Thyroid gland (tissue), 4 donors: ENCODE measurements around the gene NDP. TPM values are rescaled to one million over a fixed set of nuclear protein-coding genes. Genes with fewer than 3 reads are reported as not detected.

ENCODE experiments used
- DNase-seq, 2 donors: peaks; one replicate each; pipeline ENCODE4 v3.0.0-alpha.2; 2019
- H3K27ac ChIP-seq, 3 donors: fragments of 200-600 bp; sonication (generic); 1 replicate in 2 of 3; 2 replicates in 1 of 3; pipeline ENCODE4 v1.5.1; 2016 to 2019; ENCODE audit warnings: mild to moderate bottlenecking in 1 of 3, moderate library complexity in 1 of 3
- H3K27me3 ChIP-seq: fragments of 200-600 bp; sonication (generic); one replicate; pipeline ENCODE4 v1.5.1; 2019
- H3K36me3 ChIP-seq, 2 donors: fragments of 200-600 bp; sonication (generic); one replicate each; pipeline ENCODE4 v1.5.1; 2016 to 2019
- H3K4me1 ChIP-seq, 2 donors: fragments of 200-600 bp; sonication (generic); one replicate each; pipeline ENCODE4 v1.5.1; 2017 to 2019
- H3K4me3 ChIP-seq, 3 donors: fragments of 200-600 bp; sonication (generic); replicated peaks in 1 of 3; 1 replicate in 2 of 3; 2 replicates in 1 of 3; pipeline ENCODE4 v1.5.1; 2016; ENCODE audit warnings: mild to moderate bottlenecking in 1 of 3
- H3K9me3 ChIP-seq: fragments of 200-600 bp; sonication (generic); one replicate; pipeline ENCODE4 v1.5.1; 2017
- POLR2A ChIP-seq, 2 donors: fragments of 450-650 bp; IDR thresholded peaks; one replicate each; pipeline ENCODE4 v1.6.1; 2017; ENCODE audit warnings: antibody characterized with exemption in 2 of 2, mild to moderate bottlenecking in 2 of 2, moderate library complexity in 1 of 2
- whole genome bisulfite sequencing, 2 donors: methylation state at CpG; one replicate each; pipeline ENCODE4 v1.1.5; 2017; 5-methylcytosine and 5-hydroxymethylcytosine counted together
- intact Hi-C: fragments of 100-400 bp; cut with DNase I; formaldehyde crosslinking; loops from one replicate; pipeline ENCODE4 v1.15.1; 2023
- total RNA-seq, 4 donors: library from RNA; depleted of rRNA; stranded (reverse); fragments of >200 nt; gene quantifications; one replicate each; pipeline ENCODE4 v1.2.3, GENCODE V29; 2016
- TF ChIP-seq, protein P1 (sequence below), 6 experiments: fragments of 200-600 bp in 3 of 6; fragments of 450-650 bp in 3 of 6; sonication (generic) in 3 of 6; IDR thresholded peaks; one replicate each; pipeline ENCODE4 v1.5.1; 2016 to 2019; ENCODE audit warnings: antibody characterized with exemption in 6 of 6, mild to moderate bottlenecking in 2 of 6, inconsistent platforms in 1 of 6, moderate library complexity in 1 of 6

NDP gene
- total RNA-seq, 4 donors from 2014 or later, result 0.22 to 0.81 TPM; not detected in 2

DNA sequence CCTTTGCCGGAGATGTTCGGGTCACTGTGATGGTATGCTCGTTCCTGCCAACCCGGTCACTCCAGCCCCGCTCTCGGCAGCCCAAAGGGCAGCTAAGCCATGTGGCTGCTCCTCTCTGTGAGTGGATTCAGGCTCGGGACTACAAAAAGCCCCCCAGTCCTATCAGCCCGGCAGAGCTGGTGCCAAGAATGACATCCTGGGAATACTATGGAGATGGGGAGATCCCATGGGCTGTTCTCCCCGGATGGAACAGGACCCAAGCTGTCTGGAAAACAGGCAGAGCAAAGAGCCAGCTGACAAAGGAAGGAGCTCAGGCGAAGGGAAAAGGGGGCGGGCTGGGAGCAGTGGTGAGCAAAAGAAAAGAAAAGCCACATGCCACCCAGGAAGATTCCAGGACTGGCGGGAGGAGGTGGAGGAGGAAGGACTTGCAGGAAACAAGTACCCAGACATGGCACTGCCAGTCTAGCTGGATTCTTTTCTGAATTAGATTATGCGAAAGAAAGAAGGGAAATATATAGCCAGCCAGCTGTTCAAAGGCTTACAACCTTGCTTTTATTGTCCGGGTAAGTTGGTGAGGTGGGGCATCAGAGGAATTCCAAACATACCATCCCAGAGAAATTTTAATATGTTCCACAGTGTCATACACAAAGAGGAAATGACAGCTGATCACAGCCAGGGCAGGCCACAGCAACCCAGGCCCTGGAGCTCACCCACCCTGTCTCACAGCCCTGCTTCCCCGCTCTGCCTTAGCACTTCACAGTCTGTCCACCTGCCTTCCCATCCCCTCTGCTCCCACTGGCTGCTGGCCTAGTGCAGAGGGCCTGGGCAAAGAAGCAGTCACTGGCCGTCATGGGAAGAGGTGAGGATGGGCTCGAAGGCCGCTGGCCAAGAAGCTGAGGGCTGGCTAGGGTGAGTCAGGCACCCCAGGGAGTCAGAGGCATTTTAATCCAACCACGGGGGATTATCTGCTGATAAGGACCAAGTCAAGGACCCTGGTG is 3.4 kb downstream of the NDP start:
- H3K27me3 ChIP-seq, result no peaks in the 10 kb centered on the region
- WGBS, 2 donors, result 86 to 88% methylated on average over 7 to 16 of the region's 19 CpGs
- H3K4me3 ChIP-seq, result no peak overlapping the region
- TF ChIP-seq POLR2A (IDR thresholded peaks at IDR 0.05), result no peak
- TF ChIP-seq, protein P1, sequence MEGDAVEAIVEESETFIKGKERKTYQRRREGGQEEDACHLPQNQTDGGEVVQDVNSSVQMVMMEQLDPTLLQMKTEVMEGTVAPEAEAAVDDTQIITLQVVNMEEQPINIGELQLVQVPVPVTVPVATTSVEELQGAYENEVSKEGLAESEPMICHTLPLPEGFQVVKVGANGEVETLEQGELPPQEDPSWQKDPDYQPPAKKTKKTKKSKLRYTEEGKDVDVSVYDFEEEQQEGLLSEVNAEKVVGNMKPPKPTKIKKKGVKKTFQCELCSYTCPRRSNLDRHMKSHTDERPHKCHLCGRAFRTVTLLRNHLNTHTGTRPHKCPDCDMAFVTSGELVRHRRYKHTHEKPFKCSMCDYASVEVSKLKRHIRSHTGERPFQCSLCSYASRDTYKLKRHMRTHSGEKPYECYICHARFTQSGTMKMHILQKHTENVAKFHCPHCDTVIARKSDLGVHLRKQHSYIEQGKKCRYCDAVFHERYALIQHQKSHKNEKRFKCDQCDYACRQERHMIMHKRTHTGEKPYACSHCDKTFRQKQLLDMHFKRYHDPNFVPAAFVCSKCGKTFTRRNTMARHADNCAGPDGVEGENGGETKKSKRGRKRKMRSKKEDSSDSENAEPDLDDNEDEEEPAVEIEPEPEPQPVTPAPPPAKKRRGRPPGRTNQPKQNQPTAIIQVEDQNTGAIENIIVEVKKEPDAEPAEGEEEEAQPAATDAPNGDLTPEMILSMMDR (IDR thresholded peaks at IDR 0.05), result no peak
- H3K27ac ChIP-seq, result no peak overlapping the region
- no peaks in the 10 kb centered on the region for H3K9me3 ChIP-seq
- H3K36me3 ChIP-seq, result no peaks in the 10 kb centered on the region
- no peaks in the 10 kb centered on the region for H3K4me1 ChIP-seq
- intact Hi-C loops, result no loop called here
- no peak for DNase-seq

DNA sequence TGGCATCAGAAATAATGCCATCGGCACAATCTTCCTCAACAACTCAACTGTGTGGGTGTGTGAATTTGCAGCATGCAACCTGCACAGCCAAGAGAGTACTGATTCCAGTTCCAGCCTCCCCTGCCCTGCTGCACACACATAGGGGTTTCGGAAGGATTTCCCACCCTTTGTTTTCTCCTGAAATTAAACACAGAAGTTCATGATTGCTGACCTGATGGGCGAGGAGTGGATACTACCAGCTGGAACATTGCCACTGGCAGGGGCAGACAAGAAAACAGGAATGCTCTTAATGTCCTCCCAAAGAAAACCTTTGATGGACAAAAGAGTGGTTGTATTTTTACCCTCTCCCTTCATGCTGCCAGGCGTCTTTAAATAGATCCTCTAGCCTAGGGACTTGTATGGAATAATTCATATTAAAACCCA is 4.8 kb downstream of the NDP start:
- no peak for DNase-seq
- no peak overlapping the region for H3K4me3 ChIP-seq
- no peaks in the 10 kb centered on the region for H3K9me3 ChIP-seq
- no peaks in the 10 kb centered on the region for H3K36me3 ChIP-seq
- H3K4me1 ChIP-seq, result no peaks in the 10 kb centered on the region
- H3K27ac ChIP-seq, result no peak overlapping the region
- WGBS, 2 donors, result 63% methylated on average over 3 to 4 of the region's 4 CpGs
- TF ChIP-seq, protein P1 (IDR thresholded peaks at IDR 0.05), result no peak
- no peak for TF ChIP-seq POLR2A (IDR thresholded peaks at IDR 0.05)
- intact Hi-C loops, result no loop called here
- H3K27me3 ChIP-seq, result no peaks in the 10 kb centered on the region

DNA sequence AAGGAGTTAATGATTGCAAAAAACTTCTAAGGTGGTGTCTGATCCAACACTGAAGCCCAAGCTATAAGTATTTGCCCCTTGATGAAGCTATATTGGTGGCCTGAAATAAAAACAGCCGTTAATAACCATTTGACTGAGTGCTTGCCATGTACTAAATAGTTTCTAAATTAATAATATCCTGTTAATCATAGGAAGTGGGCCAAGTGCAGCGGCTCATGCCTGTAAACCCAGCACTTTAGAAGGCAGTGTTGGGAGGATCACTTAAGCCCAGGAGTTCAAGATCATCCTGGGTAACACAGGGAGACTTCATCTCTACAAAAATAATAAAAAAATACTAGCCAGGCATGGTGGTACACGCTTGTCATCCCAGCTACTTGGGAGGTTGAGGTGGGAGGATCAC is 8.3 kb downstream of the NDP start:
- Histone ChIP-seq H3K9me3 (no peaks in the 10 kb centered on the region), H3K36me3 (no peaks in the 10 kb centered on the region), H3K4me1 (no peaks in the 10 kb centered on the region), H3K27ac (no peak overlapping the region), H3K4me3 (no peak overlapping the region), H3K27me3 (no peaks in the 10 kb centered on the region)
- no peak for DNase-seq
- TF ChIP-seq, protein P1 (IDR thresholded peaks at IDR 0.05), result no peak
- no peak for TF ChIP-seq POLR2A (IDR thresholded peaks at IDR 0.05)
- 82 to 84% methylated on average over 3 of the region's 3 CpGs for WGBS, 2 donors
- intact Hi-C loops, result no loop called here

DNA sequence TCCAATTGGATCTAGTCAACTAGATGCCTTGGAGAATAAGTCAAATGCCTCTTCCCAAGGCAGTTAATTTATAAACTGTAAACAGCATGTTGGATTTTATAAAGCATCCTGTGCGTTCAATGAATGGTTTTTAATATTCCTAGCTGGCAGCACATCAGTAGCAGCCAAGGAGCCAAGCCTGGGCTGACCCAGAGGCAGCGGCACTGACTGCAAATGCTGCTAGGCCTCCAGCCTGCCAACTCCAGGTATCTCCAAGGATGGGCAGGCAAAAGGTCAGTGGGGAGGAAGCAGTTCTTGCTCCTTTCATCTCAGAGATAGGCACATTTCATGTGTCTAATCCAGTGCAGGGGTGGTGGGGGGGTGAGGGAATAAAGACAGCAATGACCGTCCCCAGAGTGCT is 9.5 kb downstream of the NDP start:
- no peaks in the 10 kb centered on the region for H3K27me3 ChIP-seq
- no peaks in the 10 kb centered on the region for H3K9me3 ChIP-seq
- H3K4me3 ChIP-seq, result no peak overlapping the region
- H3K4me1 ChIP-seq, result no peaks in the 10 kb centered on the region
- intact Hi-C loops, result no loop called here
- no peak for DNase-seq
- 67 to 72% methylated on average over 3 of the region's 3 CpGs for WGBS, 2 donors
- no peak for TF ChIP-seq POLR2A (IDR thresholded peaks at IDR 0.05)
- TF ChIP-seq, protein P1 (IDR thresholded peaks at IDR 0.05), result no peak
- H3K27ac ChIP-seq, result no peak overlapping the region
- H3K36me3 ChIP-seq, result no peaks in the 10 kb centered on the region

DNA sequence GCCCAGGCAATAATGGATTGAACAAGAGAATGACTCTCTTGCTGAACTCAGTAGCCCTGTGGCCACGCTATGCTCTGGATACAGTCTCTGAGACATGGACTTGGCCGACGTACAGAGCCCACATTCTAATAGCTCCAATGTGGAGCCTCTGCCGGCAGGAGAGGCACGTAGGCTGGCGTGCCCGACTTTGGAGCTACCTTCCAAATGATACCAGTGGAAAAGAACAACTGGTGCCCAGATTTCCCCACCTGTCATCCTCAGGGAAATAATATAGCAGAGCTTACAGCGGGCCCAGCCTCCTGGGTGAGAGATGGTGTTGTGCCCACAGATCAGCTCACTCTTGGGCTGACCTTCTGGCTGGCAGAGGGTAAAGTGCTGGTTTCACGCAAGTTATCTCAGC is 10.6 kb downstream of the NDP start:
- no peaks in the 10 kb centered on the region for H3K4me1 ChIP-seq
- H3K27me3 ChIP-seq, result no peaks in the 10 kb centered on the region
- WGBS, 2 donors, result 84 to 90% methylated on average over 4 to 5 of the region's 9 CpGs
- no peak for TF ChIP-seq POLR2A (IDR thresholded peaks at IDR 0.05)
- H3K27ac ChIP-seq, result no peak overlapping the region
- DNase-seq, result no peak
- H3K9me3 ChIP-seq, result no peaks in the 10 kb centered on the region
- intact Hi-C loops, result no loop called here
- no peaks in the 10 kb centered on the region for H3K36me3 ChIP-seq
- H3K4me3 ChIP-seq, result no peak overlapping the region
